NOMO-1 treated with DMSO at 0.1 percent for 48 hours (cell line): ENCODE results near the gene TBCD.

Experiments
- DNase-seq: peaks from one replicate; lab custom pipeline; 2025; ENCODE audit not compliant: unreplicated experiment; lab: John Stamatoyannopoulos, UW

The TBCD gene

GRCh38 chr17:82921426-82921825, 169.6 kb downstream of the TBCD start:
- DNase-seq, result no peak

GRCh38 chr17:82922646-82923045, 170.8 kb downstream of the TBCD start:
- no peak for DNase-seq

- no peak for DNase-seq
Measured at GRCh38 chr17:82923366-82924113, 171.7 kb downstream of the TBCD start.

DNA sequence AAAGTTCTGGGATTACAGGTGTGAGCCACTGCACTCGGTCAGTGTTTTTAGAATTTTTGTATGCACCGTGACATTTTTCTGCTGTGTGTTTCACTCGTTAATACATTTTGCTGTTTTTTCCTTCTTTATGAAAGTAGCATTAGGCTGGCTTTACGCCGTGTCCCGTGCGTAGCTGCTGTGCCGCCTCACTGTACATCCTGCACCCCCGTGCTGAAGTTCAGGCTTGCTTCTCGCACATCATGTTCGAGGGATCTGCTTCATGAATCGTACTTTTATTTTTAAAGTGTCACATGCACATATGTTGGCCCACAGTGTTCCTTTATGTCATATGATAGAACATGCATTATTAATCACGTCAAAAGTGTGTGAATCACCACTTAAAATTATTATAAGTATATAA, 172.3 kb downstream of the TBCD start:
- DNase-seq, result no peak

- DNase-seq, result no peak
Measured at GRCh38 chr17:82924812-82925211, 172.9 kb downstream of the TBCD start.

GRCh38 chr17:82925336-82925735, 173.5 kb downstream of the TBCD start:
- no peak for DNase-seq

GRCh38 chr17:82926081-82926480, 174.2 kb downstream of the TBCD start:
- DNase-seq, result no peak

DNA sequence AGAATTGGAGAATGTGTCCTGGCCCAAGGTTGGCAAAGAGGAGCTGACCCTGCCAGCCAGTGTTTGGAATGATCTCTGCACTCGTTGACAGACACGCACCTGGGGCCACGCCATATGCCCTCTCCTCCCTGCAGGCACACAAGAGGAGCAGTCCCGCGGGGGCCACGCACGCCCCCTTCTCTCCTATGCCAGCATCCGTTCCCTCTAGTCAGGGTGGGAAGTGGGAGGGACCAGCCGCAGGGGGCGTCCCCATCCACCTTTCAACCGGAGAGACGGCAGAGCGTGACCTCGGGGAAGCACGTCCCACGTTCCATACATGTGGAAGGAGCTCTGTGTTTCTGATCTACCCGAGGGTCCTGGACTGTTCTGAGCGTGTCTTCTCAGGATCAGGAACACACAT, 174.9 kb downstream of the TBCD start:
- no peak for DNase-seq

DNA sequence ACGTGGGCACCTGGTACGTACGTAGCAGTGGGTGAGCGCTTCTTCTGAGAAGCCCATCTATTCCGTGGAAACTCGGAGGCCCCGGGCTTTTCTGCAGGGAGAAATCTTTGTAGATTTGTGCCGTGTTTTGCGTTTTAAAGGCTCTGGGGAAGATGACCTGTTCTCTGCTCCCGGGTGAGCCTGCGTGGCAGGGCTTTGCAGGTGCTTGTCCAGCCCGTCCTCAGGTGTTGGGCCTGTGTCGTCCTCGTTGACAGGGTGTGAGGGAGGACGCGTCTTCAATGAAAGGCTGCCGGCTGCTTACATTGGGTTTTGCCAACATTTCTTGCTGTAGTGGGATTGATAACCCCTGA, 175.4 kb downstream of the TBCD start:
- DNase-seq, result no peak

- DNase-seq, result no peak
Measured at GRCh38 chr17:82927661-82928601, 176.1 kb downstream of the TBCD start.

DNA sequence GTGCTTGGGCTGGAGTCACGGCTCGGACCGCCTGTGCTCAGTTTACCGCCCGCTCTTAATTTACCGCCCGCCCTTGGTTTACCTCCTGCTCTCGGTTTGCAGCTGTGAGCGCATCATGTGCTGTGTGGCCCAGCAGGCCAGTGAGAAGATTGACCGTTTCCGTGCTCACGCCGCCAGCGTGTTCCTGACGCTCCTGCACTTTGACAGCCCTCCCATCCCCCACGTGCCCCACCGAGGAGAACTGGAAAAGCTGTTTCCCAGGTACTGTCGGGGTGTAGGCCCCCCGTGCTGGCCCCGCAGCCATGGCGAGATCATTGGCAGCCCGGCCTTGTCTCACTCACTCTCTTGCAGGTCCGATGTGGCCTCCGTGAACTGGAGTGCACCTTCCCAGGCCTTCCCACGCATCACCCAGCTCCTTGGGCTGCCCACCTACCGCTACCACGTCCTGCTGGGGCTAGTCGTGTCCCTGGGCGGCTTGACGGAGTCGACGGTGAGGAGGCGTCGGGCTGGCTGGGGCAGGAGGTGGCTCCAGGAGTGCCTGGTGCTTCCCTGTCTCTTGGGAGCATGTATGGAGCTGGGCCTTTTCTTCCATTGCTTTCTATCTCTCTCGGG, 177.3 kb downstream of the TBCD start:
- no peak for DNase-seq

DNA sequence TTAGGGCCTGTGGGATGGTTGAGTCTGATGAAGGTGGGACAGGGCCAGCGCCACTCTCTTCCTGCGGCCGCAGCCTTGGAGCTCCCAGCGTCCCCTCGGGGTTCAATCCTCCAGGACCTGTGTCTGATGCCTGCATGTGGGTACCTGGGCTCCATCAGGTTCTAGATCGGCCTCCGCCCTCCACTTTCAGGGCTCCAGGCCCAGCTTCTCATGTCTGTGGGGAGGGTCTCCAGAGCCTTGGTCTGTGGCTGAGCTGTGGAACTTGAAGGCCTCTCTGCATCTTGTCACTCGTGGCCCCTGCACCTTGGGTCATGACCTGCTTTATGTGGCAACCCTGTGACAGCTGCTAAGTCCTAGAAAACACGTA, 177.8 kb downstream of the TBCD start:
- no peak for DNase-seq

- DNase-seq, result no peak
Measured at GRCh38 chr17:82930043-82930923, 178.4 kb downstream of the TBCD start.

- DNase-seq, result no peak
Measured at GRCh38 chr17:82930924-82931698, 179.2 kb downstream of the TBCD start.

DNA sequence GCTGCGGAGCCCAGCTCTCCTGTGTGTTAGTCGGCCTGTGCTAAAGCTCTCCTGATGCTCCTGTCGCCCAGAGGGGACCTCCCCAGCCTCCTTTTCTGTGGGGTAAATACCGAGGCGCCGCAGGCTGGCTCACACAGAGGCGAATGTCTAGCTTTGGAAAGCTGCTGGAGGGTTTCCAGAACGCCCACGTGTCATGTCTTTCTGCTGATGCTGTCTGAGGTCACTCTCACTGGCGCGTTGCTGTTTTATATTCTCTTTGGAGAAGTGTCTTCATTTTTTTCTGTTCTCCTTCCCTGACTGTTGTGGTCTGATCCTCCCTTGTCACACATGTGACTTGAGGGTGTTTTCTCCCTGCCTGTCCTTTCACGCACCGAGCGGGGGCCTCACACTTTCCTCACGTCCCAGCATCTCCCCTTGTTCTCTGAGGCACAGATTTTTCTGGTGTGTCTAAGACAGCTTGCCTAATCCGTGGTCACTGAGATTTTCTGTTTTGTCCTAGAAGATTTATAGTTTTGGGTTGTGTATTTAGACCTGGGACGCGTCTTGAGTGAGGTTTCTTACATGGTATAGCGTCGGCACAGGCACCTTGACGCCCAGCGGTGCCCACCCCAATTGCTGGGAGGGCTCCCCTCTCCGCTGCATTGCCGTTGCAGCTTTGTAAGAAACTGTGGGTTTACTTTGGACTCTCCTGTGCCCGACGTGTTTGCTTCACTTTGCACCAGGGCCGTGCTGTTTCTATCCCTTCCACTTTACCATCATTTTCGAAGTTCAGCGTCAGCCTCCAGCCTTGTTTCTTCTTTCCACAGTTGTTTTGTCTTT, 180.0 kb downstream of the TBCD start:
- no peak for DNase-seq

DNA sequence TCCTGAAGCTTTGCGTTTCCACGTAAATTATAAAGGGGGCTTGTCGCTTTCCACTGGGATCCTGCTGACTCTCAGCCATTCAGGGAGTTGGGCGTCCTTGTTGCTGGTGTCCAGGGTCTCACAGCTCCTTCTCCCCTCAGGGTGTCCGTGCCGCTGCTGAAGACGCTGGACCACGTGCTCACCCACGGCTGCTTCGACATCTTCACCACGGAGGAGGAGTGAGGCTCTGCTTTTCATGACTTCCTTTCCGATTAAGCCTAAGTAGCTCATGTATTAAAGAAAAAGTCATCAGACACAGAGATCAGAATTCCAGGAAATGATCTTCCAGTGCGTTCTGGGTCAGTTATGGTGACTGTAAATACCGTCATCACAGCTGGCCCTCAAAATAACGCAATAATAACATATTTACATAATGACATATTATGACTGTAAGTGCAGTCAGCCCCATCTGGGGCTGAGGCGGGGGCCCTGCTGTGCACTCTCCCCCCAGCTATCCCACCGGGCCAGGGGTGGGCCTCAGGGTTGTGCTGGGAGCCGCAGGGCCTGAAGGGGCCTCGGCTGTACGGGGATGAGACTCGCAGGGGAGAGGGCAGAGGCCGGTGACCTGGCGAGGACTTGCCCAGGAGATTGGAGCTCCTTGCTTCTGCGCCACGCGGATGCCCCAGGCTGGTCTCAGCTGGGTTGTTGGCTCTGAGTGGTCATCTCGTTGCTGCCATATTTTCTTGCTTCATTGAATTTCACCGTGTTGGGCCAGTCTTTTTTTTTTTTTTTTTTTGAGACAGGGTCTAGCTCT, 180.8 kb downstream of the TBCD start:
- no peak for DNase-seq

- no peak for DNase-seq
Measured at GRCh38 chr17:82933911-82934310, 182.0 kb downstream of the TBCD start.

DNA sequence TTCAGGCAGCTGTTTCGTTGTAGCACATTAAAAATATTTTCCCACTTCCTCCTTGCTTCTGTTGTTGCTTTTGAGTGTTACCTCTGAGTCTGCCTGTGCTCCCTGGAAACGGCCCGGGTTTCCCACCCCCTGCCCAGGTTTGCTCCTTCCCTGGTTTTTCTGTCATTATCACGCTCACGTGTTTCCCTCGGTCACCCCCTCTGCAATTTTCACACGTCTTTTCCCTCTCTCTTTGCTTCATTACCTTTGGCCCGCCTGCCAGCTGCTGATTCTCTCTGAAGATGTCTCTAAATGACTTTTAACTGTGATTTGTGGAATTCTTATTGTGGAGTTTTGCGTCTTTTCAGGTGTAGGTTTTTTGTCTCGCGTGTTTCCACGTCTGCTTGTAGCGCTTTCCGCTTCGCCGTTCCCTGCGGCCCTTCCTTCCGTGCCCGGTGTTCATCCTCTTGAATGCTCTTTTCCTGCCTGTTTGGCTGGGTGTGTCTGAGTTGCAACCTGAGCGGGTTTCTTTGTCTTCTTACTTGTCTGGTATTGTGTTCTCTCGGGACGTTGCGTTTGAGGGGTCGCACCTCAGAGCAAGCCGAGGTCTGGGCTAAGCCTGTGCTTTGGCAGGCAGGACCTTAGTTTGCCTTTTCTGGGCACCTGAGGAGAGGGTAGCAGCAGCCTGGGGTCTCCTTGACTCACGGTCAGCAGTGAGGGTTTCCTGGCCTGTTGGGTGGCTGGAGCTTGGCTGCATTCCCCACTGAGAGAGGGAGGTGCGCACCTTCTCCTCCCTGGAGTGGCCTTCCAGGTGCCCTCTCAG, 184.3 kb downstream of the TBCD start:
- no peak for DNase-seq
